Astrocyte of the spinal cord (primary cell): ENCODE data around the gene CYB561D2.

Experiments used
- DNase-seq: peaks from one replicate; pipeline ENCODE4 v3.0.0; 2011; ENCODE audit warnings: low read depth, low spot score
- H3K4me3 ChIP-seq: 2 replicates; pipeline ENCODE4 v1.5.1; 2011; ENCODE audit warnings: low read depth, mild to moderate bottlenecking, low read length, moderate library complexity
- CTCF ChIP-seq: IDR thresholded peaks from 2 replicates; pipeline ENCODE4 v1.5.1; 2012; ENCODE audit warnings: low read depth, mild to moderate bottlenecking, low read length, inconsistent platforms
- in situ Hi-C: cut with HindIII; loops from 2 replicates; pipeline ENCODE4 v1.10.0; 2017; ENCODE audit warnings: low sequenced_read_pairs

CYB561D2 gene

GRCh38 chr3:50351323-50351697 lies 648 bp downstream of the CYB561D2 start:
- in situ Hi-C loops, result no loop called here
- DNase-seq, result no peak
- H3K4me3 ChIP-seq, result peak overlapping the region; percentile 94
- TF ChIP-seq CTCF, result no peak

GRCh38 chr3:50352781-50353180 lies 2.1 kb downstream of the CYB561D2 start:
- in situ Hi-C loops, result no loop called here
- DNase-seq, result no peak
- TF ChIP-seq CTCF, result peak; percentile 39
- H3K4me3 ChIP-seq, result no peak overlapping the region

GRCh38 chr3:50353245-50354004 lies 2.8 kb downstream of the CYB561D2 start:
- H3K4me3 ChIP-seq, result no peak overlapping the region
- no peak for TF ChIP-seq CTCF
- DNase-seq, result no peak
- in situ Hi-C loops, result no loop called here

GRCh38 chr3:50354186-50354764 lies 3.6 kb downstream of the CYB561D2 start:
- no peak for TF ChIP-seq CTCF
- no peak overlapping the region for H3K4me3 ChIP-seq
- in situ Hi-C loops, result no loop called here
- no peak for DNase-seq

GRCh38 chr3:50354850-50355249 lies 4.2 kb downstream of the CYB561D2 start:
- TF ChIP-seq CTCF, result no peak
- H3K4me3 ChIP-seq, result no peak overlapping the region
- DNase-seq, result no peak
- in situ Hi-C loops, result no loop called here

GRCh38 chr3:50355829-50356552 lies 5.3 kb downstream of the CYB561D2 start:
- in situ Hi-C loops, result no loop called here
- no peak for TF ChIP-seq CTCF
- H3K4me3 ChIP-seq, result no peak overlapping the region
- DNase-seq, result no peak
